GM21619 (cell line): ENCODE measurements around the gene SLC8A1.

Experiments
- ATAC-seq: cut with Tn5 transposase; IDR thresholded peaks from one replicate; pipeline ENCODE4 v1.9.1; 2021; ENCODE audit not compliant: unreplicated experiment

Gene SLC8A1

DNA sequence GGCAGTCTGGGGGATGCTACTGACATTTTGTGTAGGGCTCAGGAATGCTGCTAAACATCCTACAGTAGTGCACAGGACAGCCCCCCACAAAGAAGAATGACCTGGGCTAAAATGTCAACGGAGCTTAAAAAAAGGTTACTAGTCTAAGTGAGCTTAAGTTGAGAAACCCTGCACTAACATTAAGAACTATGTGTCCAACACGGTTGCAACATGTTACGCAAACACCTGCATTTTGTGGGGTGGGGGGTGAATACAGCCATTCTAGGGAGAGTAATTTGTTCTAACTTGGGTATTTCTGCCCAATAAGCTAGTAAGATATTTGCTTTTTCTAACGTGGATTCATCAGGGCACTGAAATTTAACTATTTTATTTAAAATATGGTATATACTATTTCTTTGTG, 57.9 kb downstream of the SLC8A1 start:
- no peak for ATAC-seq

DNA sequence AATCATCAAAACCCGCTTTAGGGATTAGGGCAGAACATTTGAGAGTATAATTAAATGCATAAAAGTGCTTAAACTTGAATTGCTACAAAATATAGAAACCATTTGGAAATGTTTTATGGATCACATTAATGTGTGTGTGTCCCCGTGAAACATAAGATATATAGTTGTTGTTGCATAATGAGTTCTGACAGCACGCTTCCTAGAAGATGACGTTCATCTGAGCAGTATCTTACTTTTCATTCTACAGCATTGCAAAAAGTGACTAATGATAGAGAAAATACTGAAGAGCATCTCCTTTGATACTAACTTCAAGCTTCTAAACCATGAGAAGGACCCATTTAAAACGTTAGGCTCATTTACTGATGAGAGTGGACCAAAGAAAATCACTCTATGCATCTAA, 63.7 kb downstream of the SLC8A1 start:
- no peak for ATAC-seq

DNA sequence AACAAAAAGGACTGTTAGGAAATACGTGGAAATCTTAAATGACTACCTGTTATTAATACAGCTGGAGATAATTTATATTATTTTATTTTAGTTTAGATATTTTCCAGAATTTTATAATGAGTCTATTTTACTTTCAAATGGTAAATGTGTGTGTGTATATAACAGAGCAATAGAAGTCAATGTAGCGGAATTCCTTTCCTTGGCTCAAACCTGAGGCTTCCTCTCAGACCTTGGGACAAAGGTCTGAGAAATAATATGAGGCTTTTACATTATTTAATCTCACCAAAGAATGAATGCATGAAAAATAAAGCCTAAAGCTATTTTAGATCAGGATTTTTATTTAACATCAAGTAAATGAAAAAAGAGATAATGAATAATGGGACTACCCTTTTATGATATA, 65.7 kb downstream of the SLC8A1 start:
- ATAC-seq = no peak

DNA sequence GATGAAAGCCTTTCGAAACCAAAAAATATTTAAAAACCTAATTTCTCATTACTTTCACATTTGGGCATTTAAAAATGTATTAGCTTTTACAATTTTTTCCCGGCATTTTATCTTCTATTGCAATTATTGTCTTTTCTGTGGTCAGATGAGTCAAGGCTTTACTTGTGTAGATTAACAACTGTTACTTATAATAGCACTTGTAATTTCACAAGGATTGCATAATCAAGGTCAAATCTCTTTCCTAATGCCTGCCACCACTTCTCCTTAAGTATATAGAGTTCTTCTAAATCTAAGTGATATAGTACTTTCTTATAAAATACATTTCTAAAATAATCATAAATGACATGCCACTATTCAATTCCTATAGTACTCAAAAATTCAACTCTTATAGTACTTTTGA, 67.2 kb downstream of the SLC8A1 start:
- no peak for ATAC-seq

DNA sequence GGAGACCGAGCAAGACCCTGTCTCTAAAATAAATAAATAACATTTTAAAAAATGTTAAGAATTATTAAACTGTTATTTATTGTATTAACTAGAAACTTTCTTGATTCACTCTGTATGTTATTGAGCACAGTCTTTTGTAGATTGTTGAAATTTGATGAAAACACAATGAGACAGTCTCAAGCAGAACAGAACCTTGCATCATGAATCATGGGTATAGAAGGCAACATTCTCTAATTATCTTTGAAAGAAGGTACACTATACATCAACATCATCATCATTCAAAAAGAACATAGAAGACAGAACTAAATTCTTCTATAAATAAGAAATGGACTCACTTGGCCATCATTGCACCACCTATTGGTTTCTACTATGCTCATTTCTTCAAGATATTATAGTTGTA, 67.7 kb downstream of the SLC8A1 start:
- ATAC-seq = no peak

DNA sequence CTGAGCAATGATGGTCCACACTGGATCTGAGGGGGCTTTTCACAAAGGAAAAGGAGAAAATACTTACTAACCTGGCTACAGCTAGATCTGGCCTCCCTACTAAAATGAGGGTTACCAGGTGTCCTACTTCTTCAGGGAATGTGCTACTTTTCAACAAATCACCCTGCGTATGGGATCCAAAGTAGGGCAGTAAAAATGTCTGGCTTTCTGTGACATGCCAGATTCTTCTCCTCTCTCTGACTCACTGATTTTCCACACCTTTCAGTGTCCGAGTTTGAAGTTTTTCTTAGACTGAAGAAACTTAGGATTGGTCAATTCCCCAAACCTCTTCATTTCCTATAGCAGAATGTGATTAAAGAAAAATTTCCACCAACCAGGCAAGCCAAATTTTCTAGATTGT, 71.2 kb downstream of the SLC8A1 start:
- ATAC-seq = no peak

DNA sequence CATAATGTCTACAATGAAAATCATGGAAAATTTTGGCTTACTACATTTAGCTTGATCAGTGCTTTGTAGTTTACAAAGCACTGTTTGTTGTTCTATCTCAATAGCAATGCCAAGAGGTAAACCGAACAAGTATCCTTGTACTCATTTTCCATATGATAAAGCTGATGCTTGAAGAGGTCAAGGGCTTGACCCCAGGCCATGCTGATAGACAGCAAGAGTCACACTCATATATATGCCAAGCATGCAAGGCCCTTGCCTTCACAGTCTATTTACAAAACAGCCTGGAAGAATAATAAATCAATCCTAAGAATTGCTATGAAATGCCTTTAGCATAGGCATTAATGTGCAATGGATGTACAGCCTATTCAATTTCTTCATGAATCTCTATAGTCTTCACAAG, 71.8 kb downstream of the SLC8A1 start:
- ATAC-seq = no peak

DNA sequence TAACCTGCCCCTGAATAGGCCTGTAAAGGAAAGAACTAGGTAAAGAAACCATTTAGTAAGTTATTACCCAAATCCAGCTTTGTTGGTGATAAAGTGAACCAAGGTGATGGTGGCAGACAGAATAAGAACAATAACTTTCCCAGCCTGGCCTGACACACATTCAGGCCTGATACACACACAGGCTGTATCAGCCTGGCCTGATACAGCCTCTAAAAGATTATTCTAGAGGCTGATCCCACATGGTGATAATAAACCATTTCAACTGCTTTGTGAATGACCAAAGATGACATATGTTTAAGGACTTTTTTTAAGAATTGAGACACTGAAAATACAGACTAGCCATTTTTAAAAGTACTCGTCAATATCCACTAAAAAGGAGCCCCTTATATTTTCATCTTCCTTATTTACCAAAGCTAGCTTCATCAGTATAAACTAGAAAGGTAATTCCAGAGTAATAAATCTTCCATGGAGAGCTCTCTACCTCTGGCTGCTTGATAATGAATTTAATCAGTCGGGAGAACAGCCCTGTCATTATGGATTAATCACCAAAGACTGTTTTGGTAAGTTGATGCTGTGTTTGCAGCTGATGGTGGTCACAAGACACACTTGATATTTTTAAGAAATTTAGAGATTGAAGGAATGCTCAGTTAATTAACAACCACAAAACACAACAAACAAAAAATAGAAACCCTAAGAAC, 77.2 kb downstream of the SLC8A1 start:
- no peak for ATAC-seq

DNA sequence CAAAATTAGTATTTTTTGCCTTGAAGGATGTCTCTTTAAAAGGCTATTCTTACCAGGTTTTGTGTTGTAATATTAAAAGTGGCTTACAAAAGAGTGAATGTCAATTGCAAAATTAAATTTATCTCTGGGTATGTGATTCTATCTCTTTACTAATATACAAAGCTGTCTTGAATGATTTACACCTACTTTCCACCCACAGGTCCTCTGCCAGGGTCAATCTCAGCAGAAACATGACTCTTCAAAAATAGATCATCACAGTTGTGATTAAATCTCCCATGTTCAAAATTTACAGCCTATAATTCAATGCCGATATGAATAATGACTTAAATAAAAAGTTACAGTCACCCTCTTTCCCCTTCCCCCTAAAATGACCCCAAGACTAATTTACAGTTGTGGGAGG, 78.8 kb downstream of the SLC8A1 start:
- ATAC-seq = no peak

DNA sequence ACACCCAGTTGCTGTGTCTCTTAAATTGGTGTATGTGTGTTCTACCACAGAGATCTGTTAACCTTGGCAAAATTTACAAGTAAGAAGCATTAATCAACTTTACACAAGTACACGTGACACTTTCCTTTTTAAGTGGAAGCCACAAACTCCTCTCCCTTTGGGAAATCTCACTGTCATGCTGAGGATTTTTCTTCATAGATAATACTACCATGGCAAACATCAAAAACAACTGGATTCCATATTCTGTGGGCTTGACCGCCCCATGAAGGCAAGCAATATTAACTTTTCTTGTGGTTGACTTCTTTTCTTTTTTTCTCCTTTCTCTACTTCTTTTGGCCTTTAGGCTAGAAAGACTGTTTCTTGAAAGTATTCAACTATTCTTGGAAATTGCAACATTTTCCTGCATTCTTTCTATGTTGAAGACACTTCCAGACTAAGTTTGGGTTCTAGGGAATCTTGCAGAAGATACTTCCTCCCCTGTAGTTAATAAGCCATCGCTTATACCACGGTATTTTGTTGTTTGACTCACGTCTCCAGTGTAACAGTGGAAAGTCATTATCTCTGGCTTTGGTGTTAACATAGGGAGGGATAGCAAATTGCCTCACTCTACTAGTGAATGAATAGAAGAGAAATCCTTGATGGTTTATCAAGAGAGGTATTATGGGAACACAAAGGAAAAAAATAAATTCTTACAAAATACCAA, 79.5 kb downstream of the SLC8A1 start:
- ATAC-seq = no peak

DNA sequence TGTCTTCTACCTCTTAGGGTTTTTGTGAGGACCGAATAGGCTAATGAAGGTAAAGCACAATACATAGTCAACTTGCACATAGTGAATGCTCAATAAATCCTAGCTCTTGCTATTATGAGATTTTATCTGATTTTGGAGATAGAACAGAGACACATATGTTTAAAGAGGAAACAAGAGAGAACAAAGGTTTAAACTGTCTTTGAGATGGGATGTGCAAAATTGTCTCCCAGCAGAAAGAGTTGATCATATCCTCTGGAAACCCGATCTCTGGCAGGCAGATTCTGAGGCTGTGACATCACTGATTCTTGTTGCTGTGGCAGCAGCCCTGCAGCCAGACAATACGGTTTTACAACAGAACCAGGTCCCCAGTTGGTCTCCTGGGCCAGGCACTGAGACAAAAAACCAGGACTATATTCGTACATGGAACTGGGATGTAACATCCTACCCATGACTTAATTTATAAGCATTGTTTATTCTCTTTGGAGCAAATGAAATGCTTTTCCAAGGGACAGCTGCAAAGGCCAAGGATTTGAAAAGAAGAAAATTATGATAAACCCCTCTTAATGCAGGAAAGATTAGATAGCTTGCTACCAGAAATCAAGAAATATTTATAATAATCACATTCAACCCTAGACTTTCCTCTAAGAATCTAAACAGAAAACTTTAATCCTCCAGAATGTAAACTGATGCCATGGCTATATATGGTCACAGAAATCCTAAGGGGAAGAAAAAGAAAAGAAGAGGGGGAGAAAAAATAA, 80.2 kb downstream of the SLC8A1 start:
- no peak for ATAC-seq

DNA sequence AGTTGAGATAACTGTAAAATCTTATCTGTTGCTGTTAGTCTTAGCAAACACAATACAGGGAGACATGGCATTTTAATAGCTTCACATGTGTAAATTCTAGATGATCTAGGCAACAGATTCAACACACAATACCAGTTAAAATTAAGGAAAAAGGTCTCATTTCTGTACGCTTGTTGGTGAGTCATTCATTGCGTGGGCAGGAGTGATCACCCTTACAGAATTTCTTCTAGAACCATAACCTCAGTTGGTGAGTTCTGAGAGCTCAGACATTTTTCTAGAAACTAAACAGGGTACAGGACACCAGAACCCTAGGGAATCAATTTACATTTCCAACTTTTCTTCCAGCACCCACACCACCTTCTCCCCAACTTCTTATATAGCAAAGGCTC, 81.9 kb downstream of the SLC8A1 start:
- ATAC-seq = no peak

DNA sequence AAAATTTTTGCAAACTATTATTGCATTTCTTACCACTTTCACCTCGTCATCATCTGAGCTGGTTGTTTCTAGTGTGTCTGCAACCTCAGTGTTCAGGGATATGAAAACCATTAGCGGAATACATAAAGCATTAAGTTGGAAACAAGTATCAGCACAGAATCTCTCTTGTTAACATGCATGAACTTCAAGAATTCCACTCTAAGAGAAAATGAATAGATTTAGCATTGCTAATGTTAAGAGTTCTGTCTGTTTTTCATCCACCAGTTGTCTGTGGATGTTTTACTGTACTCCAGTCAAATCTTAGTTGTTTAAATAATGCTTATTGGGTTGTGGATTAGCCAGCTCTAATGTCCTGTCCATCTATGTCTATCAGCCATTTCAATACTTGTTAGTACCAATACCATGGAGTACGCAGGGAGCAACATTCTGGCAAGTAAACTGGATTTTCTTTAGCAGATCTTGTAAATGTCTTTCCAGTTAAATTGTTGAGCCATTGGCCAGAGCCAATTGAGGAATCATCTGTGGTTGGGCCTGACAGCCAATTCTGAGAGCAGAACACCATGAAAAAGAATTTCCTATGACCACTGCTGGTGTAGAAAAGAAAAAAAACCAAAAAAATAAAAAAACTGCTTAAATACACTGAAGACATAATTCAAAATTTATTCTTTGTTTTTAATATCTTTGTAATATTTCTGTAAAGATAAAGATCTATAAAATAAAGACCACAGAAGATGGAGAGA, 82.5 kb downstream of the SLC8A1 start:
- no peak for ATAC-seq

DNA sequence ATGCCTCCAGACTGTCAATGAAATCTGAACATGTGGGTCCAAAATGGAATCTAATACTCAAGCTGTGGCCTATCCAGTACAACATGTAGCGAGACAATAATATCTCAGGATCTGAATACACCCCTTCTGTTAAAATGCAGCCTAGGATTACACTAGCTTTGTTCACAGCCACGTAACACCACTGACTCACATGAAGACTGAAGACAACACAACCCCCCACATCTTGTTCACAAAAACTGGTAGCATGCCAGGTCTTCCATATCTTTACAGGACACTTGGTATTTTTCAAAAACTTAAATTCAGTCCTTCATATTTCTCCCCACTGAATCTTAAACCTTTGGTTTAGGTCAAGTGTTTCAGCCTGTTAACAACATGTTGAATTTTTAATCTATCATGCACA, 84.2 kb downstream of the SLC8A1 start:
- ATAC-seq = no peak

DNA sequence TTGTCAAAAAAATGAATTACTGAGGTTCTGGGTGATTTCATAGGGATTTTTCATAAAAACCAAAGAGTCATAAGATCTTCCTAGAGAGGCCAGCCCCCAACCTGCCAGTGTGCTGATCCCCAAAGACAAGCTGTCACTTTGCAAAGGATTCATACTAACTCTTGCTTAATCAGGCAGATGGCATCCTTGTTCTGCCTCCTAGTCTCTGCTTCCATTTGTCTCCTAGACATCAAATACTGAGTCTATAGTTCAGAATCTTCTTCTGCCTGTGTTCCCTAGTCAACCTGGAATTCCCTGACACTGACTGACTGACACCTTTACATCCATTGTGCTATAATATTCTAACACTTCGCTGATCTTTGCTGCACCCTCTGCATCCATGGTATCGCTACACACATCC, 84.9 kb downstream of the SLC8A1 start:
- no peak for ATAC-seq

DNA sequence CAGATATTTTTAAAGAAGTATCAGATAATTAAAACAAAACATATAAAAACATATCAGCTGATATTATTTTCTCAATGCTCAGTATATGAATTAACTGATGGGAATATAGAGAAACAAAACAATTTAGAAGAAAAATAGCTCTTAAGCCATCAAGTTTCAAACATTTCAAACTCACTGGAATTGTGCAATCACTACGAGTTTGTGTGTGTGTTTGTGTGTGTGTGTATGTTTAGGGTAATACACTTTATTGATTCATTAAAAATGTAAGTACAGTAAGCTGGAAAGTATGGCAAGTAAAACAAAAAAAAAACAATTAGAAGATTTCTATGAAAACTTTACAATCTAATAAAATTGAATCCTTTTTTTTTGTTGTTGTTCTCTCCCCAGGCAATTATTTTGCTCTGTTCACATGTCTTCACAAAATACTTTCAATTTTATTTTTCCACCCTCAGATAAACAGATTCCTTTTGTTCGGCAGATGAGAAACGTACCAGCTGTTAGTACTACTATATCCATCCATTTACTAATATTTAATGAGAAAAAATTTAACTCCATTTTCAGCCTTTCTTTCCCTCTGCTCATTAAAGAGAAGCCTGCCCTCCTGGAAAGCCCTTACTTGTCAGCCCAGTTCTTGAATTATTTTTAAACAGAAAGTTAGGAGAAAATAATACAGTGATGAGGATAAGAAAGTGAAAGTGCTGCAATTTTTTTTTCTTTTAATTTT, 87.6 kb downstream of the SLC8A1 start:
- no peak for ATAC-seq

DNA sequence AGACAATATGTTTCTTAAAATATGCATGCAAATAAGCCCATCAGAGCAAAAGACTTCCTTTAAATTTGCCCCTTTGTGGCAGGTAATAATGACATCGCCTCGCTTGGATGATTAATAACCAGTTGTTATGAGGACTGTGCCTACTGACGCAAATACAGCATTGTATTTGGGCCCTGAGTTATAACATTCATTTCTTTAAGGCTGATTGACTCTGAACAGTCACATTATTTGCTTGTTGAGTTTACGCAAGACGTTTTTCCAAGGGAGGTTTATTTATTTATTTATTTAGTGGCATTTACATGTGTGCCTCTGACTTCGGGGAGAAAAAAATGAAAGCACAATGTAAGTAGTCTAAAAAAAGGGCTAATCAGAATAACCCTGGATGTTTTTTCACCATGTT, 88.3 kb downstream of the SLC8A1 start:
- no peak for ATAC-seq

DNA sequence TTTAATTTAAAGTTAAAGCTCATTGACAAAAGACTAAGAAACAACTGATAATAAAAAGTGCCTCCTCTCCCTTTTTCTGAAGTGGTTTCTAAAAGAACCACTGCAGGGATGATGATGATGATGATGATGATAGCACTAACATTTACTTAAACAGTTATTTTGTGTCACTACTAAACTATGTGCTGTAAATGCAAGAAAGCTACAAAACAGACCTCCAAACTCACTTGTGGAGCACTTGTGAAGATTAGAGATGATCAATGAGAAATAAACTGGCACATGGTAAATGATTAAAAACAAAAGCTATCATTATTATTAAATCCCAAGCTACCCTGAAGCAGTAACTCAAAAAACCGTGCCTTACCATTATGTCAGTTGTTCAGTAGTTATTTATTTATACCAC, 88.7 kb downstream of the SLC8A1 start:
- no peak for ATAC-seq

DNA sequence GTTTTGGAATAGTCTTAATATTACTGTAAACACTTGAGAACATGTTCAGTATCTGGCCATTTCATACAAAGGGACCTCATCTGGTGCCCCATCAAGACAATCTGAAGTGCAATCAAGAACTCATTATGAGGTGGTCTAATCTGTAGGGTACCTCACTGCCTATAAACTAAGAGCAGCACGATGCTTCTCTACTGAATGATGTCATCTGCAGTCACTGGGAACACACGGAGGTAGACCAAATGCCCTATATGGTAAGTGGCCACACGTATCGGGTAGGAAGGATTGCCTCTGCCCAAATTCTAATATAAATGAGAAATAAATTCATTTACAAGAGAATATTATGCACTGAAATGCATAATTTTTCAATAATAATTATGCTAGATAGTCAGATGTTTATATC, 90.4 kb downstream of the SLC8A1 start:
- no peak for ATAC-seq

DNA sequence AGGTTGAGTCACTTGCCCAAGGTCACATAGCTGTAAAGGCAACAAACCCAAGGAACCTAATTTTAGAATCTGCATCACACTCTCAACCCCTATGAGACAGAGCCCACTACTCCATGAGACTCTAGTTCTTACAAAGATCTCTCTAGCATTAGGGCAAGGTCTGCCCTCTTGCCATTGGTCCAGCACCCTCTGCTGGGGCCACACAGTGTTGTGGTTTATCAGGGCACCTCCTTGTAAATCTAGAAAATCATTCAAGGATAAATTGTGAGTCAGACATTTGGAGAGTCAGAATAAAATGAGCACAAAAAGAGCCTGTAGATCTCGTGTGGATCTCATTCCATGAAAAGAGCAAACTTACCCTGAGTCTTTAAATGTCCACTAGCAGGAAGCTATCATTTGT, 91.2 kb downstream of the SLC8A1 start:
- ATAC-seq = peak; percentile 45

DNA sequence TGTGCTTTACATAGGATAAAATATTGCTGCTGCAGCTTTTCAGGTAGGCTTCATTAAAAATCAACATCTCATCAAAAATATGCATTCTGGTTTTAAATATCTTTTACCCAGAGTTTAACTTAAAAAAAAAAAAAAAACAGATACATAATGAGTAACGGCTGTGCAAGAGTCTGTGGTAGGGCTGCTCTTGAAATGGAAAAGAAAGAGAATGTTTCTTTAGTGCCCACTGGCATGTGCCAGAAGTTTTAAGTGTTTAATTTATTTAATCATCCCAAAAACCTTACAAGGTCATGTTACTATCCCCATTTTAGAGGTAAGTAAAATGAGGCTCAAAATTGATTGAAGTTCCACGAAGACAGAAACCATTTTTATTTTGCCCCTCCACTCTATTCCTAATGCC, 92.1 kb downstream of the SLC8A1 start:
- ATAC-seq = no peak
